HG03280 (cell line): ENCODE results near the gene TBC1D12.
"Not testable (repeated sequence)": the region's sequence is repeated elsewhere in the genome, so short reads cannot be mapped to it uniquely, and the experiment has no call there.

Experiments
- ATAC-seq: cut with Tn5 transposase; IDR thresholded peaks from one replicate; pipeline ENCODE4 v1.9.1; 2021; ENCODE audit warnings: mild to moderate bottlenecking, moderate library complexity; ENCODE audit not compliant: unreplicated experiment

TBC1D12 gene

DNA sequence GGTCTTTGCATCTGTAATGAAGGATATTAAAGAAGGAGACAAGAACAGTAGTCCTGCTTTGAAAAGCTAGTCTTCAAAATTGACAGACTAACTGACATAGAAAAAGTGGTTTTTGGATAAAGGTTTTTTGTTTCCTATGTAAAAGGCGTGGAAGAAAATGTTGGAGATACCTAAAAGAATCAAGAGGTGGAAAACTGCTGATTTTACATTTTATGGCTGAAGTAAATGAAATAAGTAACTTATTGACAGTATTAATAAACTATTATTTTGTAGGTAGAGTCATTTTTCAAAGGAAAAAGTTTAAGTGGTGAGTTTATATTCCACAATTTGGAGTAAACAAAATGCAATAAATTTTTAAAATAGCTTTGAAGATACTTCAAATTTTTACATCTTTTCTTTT lies 130.7 kb downstream of the TBC1D12 start:
- ATAC-seq, result no peak

DNA sequence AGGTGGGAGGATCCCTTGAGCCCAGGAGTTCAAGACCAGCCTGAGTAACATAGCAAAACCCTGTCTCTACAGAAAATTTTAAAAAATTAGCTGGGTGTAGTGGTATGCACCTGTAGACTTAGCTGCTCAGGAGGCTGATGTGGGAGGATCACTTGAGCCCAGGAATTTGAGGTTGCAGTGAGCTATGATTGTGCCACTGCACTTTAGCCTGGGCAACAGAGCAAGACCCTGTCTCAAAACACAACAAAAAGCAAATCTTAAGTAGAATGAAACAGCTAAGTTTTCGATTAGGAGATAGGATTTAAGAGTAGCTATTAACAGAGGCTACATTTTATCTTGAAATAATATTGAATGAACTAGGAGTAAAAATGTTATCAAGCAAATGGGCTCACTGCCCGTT lies 139.9 kb downstream of the TBC1D12 start:
- not testable (repeated sequence) for ATAC-seq

GRCh38 chr10:94545391-94546048 lies 143.2 kb downstream of the TBC1D12 start, which contains the start of gene HELLS:
Gene HELLS (plus strand): TSS chr10:94545788. CDS start chr10:94545922, 134 bp downstream.
- peak; percentile 74 for ATAC-seq

GRCh38 chr10:94546049-94546900 lies 143.9 kb downstream of the TBC1D12 start:
- no peak for ATAC-seq

GRCh38 chr10:94546901-94547185 lies 144.5 kb downstream of the TBC1D12 start:
- no peak for ATAC-seq

- ATAC-seq, result no peak
Measured at GRCh38 chr10:94549221-94549620, 146.9 kb downstream of the TBC1D12 start.

- not testable (repeated sequence) for ATAC-seq
Measured at GRCh38 chr10:94567714-94568307, 165.5 kb downstream of the TBC1D12 start.

DNA sequence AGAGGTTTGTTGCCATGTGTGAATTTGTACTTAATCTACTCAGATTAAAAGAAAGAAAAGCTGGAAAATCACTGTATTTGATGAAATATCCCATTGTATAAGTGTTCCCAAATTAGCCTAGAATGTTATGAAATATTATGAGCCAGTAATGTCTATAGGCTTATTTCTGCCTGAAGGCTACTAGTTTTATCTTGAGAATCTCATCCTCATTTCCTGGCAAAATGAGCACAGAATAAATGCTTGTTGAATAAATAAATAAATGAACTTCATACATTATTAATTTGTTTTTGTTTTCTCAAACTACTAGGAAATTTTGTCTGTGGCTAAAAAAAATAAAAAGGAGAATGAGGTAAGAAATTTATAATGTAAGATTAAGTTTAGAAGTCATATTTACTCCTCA lies 168.7 kb downstream of the TBC1D12 start:
- ATAC-seq, result no peak

GRCh38 chr10:94571528-94571927 lies 169.2 kb downstream of the TBC1D12 start:
- no peak for ATAC-seq

DNA sequence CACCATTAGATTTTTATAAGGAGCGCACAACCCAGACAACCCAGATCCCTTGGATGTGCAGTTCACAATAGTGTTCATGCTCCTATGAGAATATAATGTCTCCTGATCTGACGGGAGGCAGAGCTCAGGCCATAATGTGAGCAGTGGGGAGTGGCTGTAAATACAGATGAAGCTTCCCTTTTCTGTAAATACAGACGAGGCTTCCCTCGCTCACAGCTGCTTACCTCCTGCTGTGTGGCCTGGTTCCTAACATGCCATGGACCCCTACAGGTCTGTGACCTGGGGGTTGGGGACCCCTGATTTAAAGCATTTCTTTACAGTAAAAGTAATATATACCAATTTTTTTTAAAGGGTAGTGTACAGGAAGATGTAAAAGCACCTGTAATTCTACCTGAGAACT lies 176.4 kb downstream of the TBC1D12 start:
- no peak for ATAC-seq

GRCh38 chr10:94583124-94583523 lies 180.8 kb downstream of the TBC1D12 start:
- ATAC-seq, result no peak
